HG03469 (cell line): ENCODE data around the gene CCDC30.

ENCODE experiments used
- ATAC-seq: cut with Tn5 transposase; IDR thresholded peaks from one replicate; pipeline ENCODE4 v1.9.1; 2021; ENCODE audit warnings: mild to moderate bottlenecking, moderate library complexity, moderate number of reproducible peaks; ENCODE audit not compliant: unreplicated experiment

Gene CCDC30

DNA sequence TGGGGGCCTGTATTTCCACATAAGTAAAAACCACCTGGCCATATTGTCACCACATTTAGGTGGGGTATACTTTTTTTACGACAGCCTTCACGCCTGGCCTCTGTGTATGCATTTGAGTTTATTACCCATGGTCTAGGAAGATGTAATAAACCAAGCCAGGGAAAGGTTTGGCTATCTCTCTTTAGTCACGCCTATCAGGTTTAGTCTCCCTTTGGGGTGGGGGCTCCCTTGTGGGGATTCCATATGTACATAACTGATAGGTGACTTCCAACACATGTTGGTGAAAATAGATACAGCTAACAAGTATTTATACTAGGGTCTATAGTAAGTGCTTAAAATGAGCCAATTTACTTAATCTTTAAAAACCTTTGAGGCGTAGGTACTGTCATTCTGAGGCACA is 223.3 kb downstream of the CCDC30 start:
- ATAC-seq: no peak

DNA sequence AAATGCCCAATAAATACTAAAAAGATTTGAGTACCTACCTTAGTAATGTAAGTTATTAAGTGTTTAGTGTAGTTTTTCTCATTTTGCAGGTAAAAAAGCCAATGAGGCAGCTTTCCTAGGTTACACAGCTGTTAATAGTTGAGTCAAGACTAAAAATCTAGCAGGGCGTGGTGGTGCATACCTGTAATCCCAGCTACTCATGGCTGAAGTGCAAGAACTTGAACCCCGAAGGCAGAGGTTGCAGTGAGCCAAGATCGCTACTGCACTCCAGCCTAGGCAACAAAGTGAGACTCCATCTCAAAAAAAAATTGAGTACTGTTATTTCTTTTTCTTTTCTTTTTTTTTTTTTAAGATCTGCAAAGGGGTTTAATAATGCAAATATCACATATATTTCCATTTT is 226.8 kb downstream of the CCDC30 start:
- no peak for ATAC-seq

DNA sequence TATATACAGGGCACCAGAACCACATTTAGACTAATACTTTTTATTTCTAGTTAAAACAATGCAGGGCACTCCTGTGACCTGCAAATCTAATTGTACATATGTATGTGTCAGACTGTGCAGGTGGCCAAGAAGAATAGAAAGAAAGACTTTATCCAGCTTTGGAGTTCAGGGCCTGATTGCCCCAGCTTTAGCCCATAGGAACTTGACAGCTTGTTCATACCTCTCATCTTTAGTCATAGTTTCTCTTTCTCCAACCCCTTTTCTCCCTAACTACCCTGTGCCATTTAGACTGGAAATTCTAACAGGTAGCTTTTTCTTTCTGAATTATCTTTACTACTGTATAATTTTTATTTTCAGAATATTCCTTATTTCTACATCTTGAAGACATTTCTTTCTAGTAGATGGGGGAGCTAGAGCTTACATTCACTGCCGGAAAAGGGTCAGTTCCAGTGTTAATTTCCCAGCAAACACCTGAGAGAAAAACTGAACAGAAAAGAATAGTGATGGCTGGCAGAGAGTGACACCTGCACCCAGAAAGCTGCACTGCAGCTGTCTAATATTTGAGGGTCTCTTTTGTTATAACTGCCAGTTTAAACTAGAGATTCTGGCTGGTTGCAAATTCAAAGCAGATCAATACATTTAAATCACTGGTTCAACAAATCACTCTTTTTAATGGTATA is 227.5 kb downstream of the CCDC30 start:
- no peak for ATAC-seq

DNA sequence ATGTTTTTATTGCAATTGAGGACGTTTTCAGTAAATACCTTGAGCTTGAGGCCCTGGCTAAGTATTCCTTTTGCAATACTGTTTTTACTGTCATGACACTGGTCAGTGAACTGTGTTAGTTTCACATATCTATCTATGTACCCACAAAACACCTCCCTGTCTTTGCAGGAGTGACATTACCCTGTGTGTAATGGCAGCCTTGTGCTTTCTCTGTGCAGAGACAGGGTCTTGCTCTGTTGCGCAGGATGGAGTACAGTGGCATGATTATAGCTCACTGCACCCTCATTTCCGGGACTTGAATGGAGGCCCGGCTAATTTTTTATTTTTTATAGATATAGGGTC is 228.0 kb downstream of the CCDC30 start:
- ATAC-seq: no peak

DNA sequence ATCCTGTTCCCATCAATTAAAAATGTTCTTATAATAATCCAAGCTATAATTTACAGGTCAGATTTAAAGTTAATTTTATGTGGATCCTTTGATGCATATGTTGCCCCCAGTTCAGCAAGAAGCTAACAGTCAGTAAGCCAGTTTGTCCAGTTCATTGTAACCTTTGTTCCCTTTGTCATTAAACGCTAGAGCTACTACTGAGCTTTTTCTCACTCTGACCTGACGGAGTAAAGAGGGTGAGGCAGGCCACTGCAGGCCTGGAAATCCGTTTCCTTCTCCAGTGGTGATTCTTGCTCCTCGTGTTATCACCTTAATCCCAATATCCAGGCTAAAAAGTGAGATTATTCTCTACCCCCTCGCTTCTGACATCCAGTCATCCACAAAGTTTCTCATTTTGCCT is 229.4 kb downstream of the CCDC30 start:
- ATAC-seq: no peak

DNA sequence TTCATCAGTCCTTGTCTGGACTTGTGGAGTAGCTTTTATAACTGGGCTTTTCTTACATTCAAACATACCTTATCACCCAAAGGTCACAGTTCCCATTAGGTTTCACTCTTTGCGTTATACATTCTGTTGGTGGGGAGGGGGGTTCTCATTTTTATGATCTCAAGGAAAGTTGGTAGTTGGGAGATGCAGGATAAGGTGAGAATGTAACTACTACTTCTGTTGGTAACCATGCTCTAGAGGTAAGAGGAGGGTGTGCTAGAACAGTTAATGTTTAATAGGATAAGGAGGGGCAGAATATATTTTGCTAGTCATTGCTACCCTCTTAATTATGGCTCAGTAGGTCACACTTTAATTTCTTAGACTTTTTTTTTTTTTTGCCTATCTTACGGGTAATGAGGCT is 229.8 kb downstream of the CCDC30 start:
- ATAC-seq: no peak

DNA sequence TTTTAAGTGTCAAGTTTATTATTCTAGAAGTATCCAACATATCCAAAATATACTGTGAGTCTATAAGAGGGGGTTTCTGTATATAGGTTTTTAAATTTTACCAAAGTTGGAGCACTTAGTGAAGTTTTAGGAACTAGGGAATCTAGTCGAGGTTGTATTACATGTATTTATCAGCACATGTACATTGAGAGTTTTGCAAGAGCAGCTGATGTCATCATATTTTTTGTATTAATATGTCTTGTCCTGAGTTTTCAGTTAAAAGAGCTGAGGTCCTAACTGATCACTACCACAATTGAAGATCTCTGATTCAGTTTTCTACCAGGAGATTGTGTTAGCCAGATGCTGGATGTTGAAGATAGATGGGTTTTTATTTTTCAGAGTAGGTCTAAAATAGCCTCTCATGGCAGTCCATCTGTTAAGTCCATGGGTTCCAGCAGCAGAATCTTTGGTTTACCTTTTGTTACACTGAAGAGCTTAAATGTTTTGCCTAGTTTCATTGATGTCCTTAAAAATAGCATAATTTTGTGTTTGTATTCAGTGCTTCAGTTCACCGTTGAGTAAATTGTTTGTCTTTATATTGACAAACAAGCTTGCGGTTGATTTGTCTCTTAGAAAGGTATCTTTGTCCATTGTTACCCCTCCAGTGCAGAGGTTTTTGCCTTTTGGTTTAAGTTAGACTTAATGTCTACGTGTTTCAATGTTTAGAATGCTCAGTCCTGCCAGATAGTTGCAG is 235.2 kb downstream of the CCDC30 start:
- no peak for ATAC-seq

DNA sequence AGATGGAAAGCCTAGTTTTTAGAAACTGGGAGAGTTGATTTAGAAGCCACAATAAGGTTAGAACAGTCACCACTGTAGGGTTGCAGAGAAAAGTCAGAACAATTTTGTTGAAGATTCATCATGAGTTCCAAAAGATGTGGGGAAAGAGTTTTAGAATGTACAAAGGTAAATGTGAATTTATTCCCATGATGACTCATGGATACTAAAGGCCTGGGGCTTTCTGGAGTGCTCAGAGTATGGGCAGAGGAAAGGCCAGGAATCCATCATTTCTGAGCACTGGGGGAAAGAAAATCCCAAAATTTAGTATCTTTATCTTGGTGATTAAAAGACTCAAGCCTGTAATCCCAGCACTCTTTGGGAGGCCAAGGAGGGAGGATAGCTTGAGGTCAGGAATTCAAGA is 236.9 kb downstream of the CCDC30 start:
- ATAC-seq: no peak

DNA sequence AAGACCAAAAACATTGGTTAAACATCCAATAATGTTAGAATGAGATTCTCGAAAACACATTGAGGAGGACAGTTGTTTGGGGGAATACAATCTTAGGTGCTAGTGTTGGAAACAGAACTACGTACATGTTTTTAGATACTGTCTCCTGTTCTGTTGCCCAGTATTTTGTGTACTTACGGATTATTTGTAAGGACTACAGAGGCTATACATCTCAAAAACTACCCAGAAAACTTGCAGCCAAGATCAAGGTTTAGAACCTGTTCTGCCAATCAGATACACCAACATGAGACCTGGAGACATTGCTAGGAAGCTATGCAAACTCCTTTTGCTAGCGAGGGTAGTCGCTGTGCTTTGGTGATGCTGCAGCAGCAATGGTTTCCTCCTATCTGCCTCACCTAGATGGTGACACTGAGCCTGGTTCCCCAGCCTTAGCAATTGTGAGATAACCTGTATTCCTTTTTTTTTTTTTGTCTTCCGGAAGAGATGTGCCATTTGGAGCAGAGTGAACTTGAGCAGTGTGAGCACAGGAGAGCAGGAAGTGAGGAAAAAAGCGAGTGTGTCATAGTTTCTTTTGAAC is 240.9 kb downstream of the CCDC30 start:
- no peak for ATAC-seq
